GM23338 (cell line): ENCODE results near the gene CTNND2. TPM values are rescaled to one million over a fixed set of nuclear protein-coding genes. Genes with fewer than 3 reads are reported as not detected.

Experiments
- ATAC-seq: fragments of 200-7000 bp; cut with Tn5 transposase; 3 replicates; pipeline ENCODE4 v1.9.1; 2020
- DNase-seq: peaks from one replicate; pipeline ENCODE4 v3.0.0-alpha.2; 2015; ENCODE audit warnings: low spot score
- H2AFZ ChIP-seq: fragments of 200-600 bp; sonication (generic); 2 replicates; pipeline ENCODE4 v1.8.0; 2016; ENCODE audit warnings: antibody characterized with exemption, mild to moderate bottlenecking, moderate library complexity
- H3F3A ChIP-seq: fragments of 200-600 bp; sonication (generic); replicated peaks from 2 replicates; pipeline ENCODE4 v1.8.0; 2017; ENCODE audit warnings: antibody characterized with exemption, mixed run types, low read depth
- H3K27ac ChIP-seq: fragments of 200-600 bp; sonication (generic); 2 replicates; pipeline ENCODE4 v1.6.1; 2016; ENCODE audit warnings: low read depth
- H3K27me3 ChIP-seq: fragments of 200-600 bp; sonication (generic); 2 replicates; pipeline ENCODE4 v1.8.0; 2016; ENCODE audit warnings: mild to moderate bottlenecking, mixed run types, moderate library complexity; ENCODE audit not compliant: insufficient read depth
- H3K36me3 ChIP-seq: fragments of 200-600 bp; sonication (generic); 2 replicates; pipeline ENCODE4 v1.8.0; 2016; ENCODE audit warnings: mild to moderate bottlenecking; ENCODE audit not compliant: insufficient read depth
- H3K4me1 ChIP-seq: fragments of 200-600 bp; sonication (generic); 2 replicates; pipeline ENCODE4 v1.8.0; 2016; ENCODE audit warnings: mild to moderate bottlenecking, moderate library complexity; ENCODE audit not compliant: insufficient read depth
- H3K4me2 ChIP-seq: fragments of 200-600 bp; sonication (generic); 2 replicates; pipeline ENCODE4 v1.7.1; 2017; ENCODE audit warnings: mixed run types
- H3K4me3 ChIP-seq: fragments of 200-600 bp; sonication (generic); 2 replicates; pipeline ENCODE4 v1.6.1; 2016; ENCODE audit warnings: mixed run types
- H3K79me2 ChIP-seq: fragments of 200-600 bp; sonication (generic); replicated peaks from 2 replicates; pipeline ENCODE4 v1.8.0; 2017; ENCODE audit warnings: mild to moderate bottlenecking; ENCODE audit not compliant: insufficient read depth
- H3K9me2 ChIP-seq: fragments of 200-600 bp; sonication (generic); 2 replicates; pipeline ENCODE4 v1.8.0; 2017; ENCODE audit not compliant: insufficient read depth
- H4K20me1 ChIP-seq: fragments of 200-600 bp; sonication (generic); replicated peaks from 2 replicates; pipeline ENCODE4 v1.8.0; 2017; ENCODE audit warnings: mild to moderate bottlenecking; ENCODE audit not compliant: insufficient read depth
- H3K27ac Mint-ChIP-seq: 2 replicates; pipeline ENCODE4 v1.8.0; 2020; ENCODE audit warnings: inconsistent platforms, mild to moderate bottlenecking, moderate library complexity, mixed read lengths
- H3K27me3 Mint-ChIP-seq: 3 replicates; pipeline ENCODE4 v1.8.0; 2022; ENCODE audit warnings: low read depth, mild to moderate bottlenecking, moderate library complexity, mixed read lengths, inconsistent platforms; ENCODE audit not compliant: insufficient read depth, poor library complexity
- H3K36me3 Mint-ChIP-seq: 3 replicates; pipeline ENCODE4 v1.8.0; 2021; ENCODE audit warnings: low read depth, mild to moderate bottlenecking, inconsistent platforms, moderate library complexity, mixed read lengths
- H3K4me1 Mint-ChIP-seq: 3 replicates; pipeline ENCODE4 v1.8.0; 2020; ENCODE audit warnings: mild to moderate bottlenecking, inconsistent platforms, mixed read lengths
- H3K4me3 Mint-ChIP-seq: 3 replicates; pipeline ENCODE4 v1.8.0; 2021; ENCODE audit warnings: moderate library complexity, mild to moderate bottlenecking, inconsistent platforms, mixed read lengths
- H3K9me3 Mint-ChIP-seq: 3 replicates; pipeline ENCODE4 v1.8.0; 2020; ENCODE audit warnings: moderate library complexity, mild to moderate bottlenecking, inconsistent platforms, mixed read lengths
- CREB1 ChIP-seq: fragments of 250-450 bp; sonication (Bioruptor Pico); IDR thresholded peaks from 2 replicates; pipeline ENCODE4 v1.5.0; 2020; ENCODE audit warnings: low read depth, mild to moderate bottlenecking, moderate library complexity
- ETS1 ChIP-seq: IDR thresholded peaks from 2 replicates; pipeline ENCODE4 v1.6.1; 2016; ENCODE audit warnings: antibody characterized with exemption
- EZH2 ChIP-seq: fragments of 200-600 bp; sonication (generic); IDR thresholded peaks from one replicate; pipeline ENCODE4 v1.8.0; 2017; ENCODE audit warnings: antibody characterized with exemption, mild to moderate bottlenecking, low read depth; ENCODE audit not compliant: unreplicated experiment
- EZH2phosphoT487 ChIP-seq: fragments of 200-600 bp; sonication (generic); IDR thresholded peaks from one replicate; pipeline ENCODE4 v1.8.1; 2018; ENCODE audit warnings: antibody characterized with exemption; ENCODE audit not compliant: unreplicated experiment
- NANOG ChIP-seq: IDR thresholded peaks from 2 replicates; pipeline ENCODE4 v1.6.1; 2016; ENCODE audit warnings: antibody characterized with exemption, borderline replicate concordance
- REST ChIP-seq: IDR thresholded peaks from one replicate; pipeline ENCODE4 v1.6.1; 2018; ENCODE audit warnings: antibody characterized with exemption; ENCODE audit not compliant: unreplicated experiment
- STAT1 ChIP-seq: IDR thresholded peaks from one replicate; pipeline ENCODE4 v1.6.1; 2016; ENCODE audit warnings: antibody characterized with exemption; ENCODE audit not compliant: unreplicated experiment
- ZNF114 ChIP-seq: fragments of 250-450 bp; sonication (Bioruptor Pico); IDR thresholded peaks from 2 replicates; pipeline ENCODE4 v1.5.0; 2020; ENCODE audit warnings: mild to moderate bottlenecking, moderate library complexity
- ZNF331 ChIP-seq: fragments of 250-450 bp; sonication (Bioruptor Pico); IDR thresholded peaks from 2 replicates; pipeline ENCODE4 v1.5.0; 2020; ENCODE audit warnings: low read depth, mild to moderate bottlenecking, moderate library complexity
- ZNF462 ChIP-seq: fragments of 250-450 bp; sonication (Bioruptor Pico); IDR thresholded peaks from 2 replicates; pipeline ENCODE4 v1.5.0; 2020; ENCODE audit warnings: mild to moderate bottlenecking, moderate library complexity
- polyA plus RNA-seq: library from polyadenylated mRNA; unstranded; fragments of >200 nt; fragmentation: Nextera tagmentation; extraction: Ambion mirVana; gene quantifications from 2 replicates; pipeline ENCODE4 v1.2.1, GENCODE V29; 2016
- total RNA-seq: library from RNA; depleted of rRNA; stranded (reverse); fragments of >200 nt; shearing (Covaris generic); gene quantifications from 2 replicates; pipeline ENCODE4 v1.2.3, GENCODE V29; 2014

CTNND2 gene
- total and polyA plus RNA-seq, 2 experiments from 2014 or later: 5.1 to 7.0 TPM

- Histone ChIP-seq H3K4me3 (no peak overlapping the region), H2AFZ (no peak overlapping the region), H3K36me3 (no peaks in the 10 kb centered on the region), H3K4me1 (no peaks in the 10 kb centered on the region), H4K20me1 (no peaks in the 10 kb centered on the region), H3K4me2 (no peak overlapping the region), H3K27me3 (no peaks in the 10 kb centered on the region), H3F3A (no peaks in the 10 kb centered on the region), H3K79me2 (no peaks in the 10 kb centered on the region), H3K9me2 (no peaks in the 10 kb centered on the region), H3K27ac (no peak overlapping the region)
- DNase-seq: no peak
- no peak for ATAC-seq
- no peak overlapping the region for H3K27ac Mint-ChIP-seq
- no peaks in the 10 kb centered on the region for H3K9me3 Mint-ChIP-seq
- peaks cover 3% of the 10 kb centered on the region for H3K27me3 Mint-ChIP-seq
- H3K4me3 Mint-ChIP-seq: no peak overlapping the region
- no peak for TF ChIP-seq NANOG
- no peak for TF ChIP-seq EZH2phosphoT487
- TF ChIP-seq ETS1: no peak
- TF ChIP-seq CREB1 (CRISPR knock-in tag): no peak
- H3K4me1 Mint-ChIP-seq: no peaks in the 10 kb centered on the region
- H3K36me3 Mint-ChIP-seq: no peaks in the 10 kb centered on the region
Observed at GRCh38 chr5:11709021-11709420, 195.2 kb downstream of the CTNND2 start.

- H3K27ac Mint-ChIP-seq: no peak overlapping the region
- DNase-seq (no peak), ATAC-seq (no peak)
- H3F3A ChIP-seq: no peaks in the 10 kb centered on the region
- H3K27ac ChIP-seq: no peak overlapping the region
- H3K9me2 ChIP-seq: no peaks in the 10 kb centered on the region
- H3K4me3 Mint-ChIP-seq: no peak overlapping the region
- H3K4me1 ChIP-seq: no peaks in the 10 kb centered on the region
- H3K9me3 Mint-ChIP-seq: no peaks in the 10 kb centered on the region
- H4K20me1 ChIP-seq: no peaks in the 10 kb centered on the region
- H3K36me3 ChIP-seq: no peaks in the 10 kb centered on the region
- H3K27me3 ChIP-seq: no peaks in the 10 kb centered on the region
- no peaks in the 10 kb centered on the region for H3K79me2 ChIP-seq
- peaks cover 3% of the 10 kb centered on the region for H3K27me3 Mint-ChIP-seq
- no peak overlapping the region for H3K4me3 ChIP-seq
- H3K4me1 Mint-ChIP-seq: no peaks in the 10 kb centered on the region
- no peak overlapping the region for H2AFZ ChIP-seq
- no peaks in the 10 kb centered on the region for H3K36me3 Mint-ChIP-seq
- H3K4me2 ChIP-seq: no peak overlapping the region
- TF ChIP-seq ETS1: no peak
- no peak for TF ChIP-seq ZNF462 (CRISPR knock-in tag)
- no peak for TF ChIP-seq NANOG
- TF ChIP-seq ZNF331: no peak
- TF ChIP-seq CREB1 (CRISPR knock-in tag): no peak
- TF ChIP-seq REST: no peak
- TF ChIP-seq ZNF114: no peak
- TF ChIP-seq EZH2: no peak
- TF ChIP-seq STAT1: no peak
Observed at GRCh38 chr5:11704916-11705315, 199.3 kb downstream of the CTNND2 start.
